K562 (cell line): ENCODE measurements around the gene CROCC2. TPM values are rescaled to one million over a fixed set of nuclear protein-coding genes. Genes with fewer than 3 reads are reported as not detected.

ENCODE experiments used
- BMI1 ChIP-seq: fragments of 150-350 bp; IDR thresholded peaks from 2 replicates; pipeline ENCODE4 v1.6.1; 2014; ENCODE audit warnings: low read length
- BRCA1 ChIP-seq, 2 experiments: fragments of 450-650 bp in 1 of 2; sonication (generic) in 1 of 2; formaldehyde crosslinking in 1 of 2; IDR thresholded peaks; 2 replicates each; pipeline versions ENCODE4 v1.5.0 to v1.6.1; 2017 to 2020; ENCODE audit warnings: mild to moderate bottlenecking in 1 of 2, missing genetic modification reagents in 1 of 2
- E2F3 ChIP-seq: fragments of 250-450 bp; sonication (Bioruptor Pico); IDR thresholded peaks from 2 replicates; pipeline ENCODE4 v1.4.0; 2020; ENCODE audit warnings: mild to moderate bottlenecking
- EP300 ChIP-seq: IDR thresholded peaks from 2 replicates; pipeline ENCODE4 v1.6.1; 2012; ENCODE audit warnings: low read length, improper control_type of control experiment
- KHSRP ChIP-seq: fragments of 450-650 bp; IDR thresholded peaks from 2 replicates; pipeline ENCODE4 v1.6.1; 2017
- PML ChIP-seq: IDR thresholded peaks from 2 replicates; pipeline ENCODE4 v1.6.1; 2012; ENCODE audit warnings: low read length, inconsistent platforms
- PTBP1 ChIP-seq: fragments of 200-400 bp; formaldehyde crosslinking; IDR thresholded peaks from 2 replicates; pipeline ENCODE4 v1.6.1; 2017; ENCODE audit warnings: low read depth, low read length
- SIRT6 ChIP-seq: IDR thresholded peaks from one replicate; pipeline ENCODE4 v1.6.1; 2012; ENCODE audit warnings: low read depth, mild to moderate bottlenecking, control low read depth, inconsistent platforms, low read length, moderate library complexity
- SIX5 ChIP-seq, 2 experiments: IDR thresholded peaks; 2 replicates each; pipeline ENCODE4 v1.6.1; 2011; ENCODE audit warnings: low read length in 2 of 2, borderline replicate concordance in 1 of 2, low read depth in 1 of 2, mild to moderate bottlenecking in 1 of 2, moderate library complexity in 1 of 2; ENCODE audit not compliant: insufficient read depth in 1 of 2
- SRSF3 ChIP-seq: fragments of 200-400 bp; formaldehyde crosslinking; IDR thresholded peaks from 2 replicates; pipeline ENCODE4 v1.6.1; 2016; ENCODE audit warnings: mild to moderate bottlenecking, low read length, moderate library complexity; ENCODE audit not compliant: insufficient read depth
- polyA plus RNA-seq, 8 experiments: library from polyadenylated mRNA; depleted of rRNA in 4 of 8; stranded (reverse) in 5 of 8; unstranded in 3 of 8; fragments of >200 nt; fragmentation: Nextera tagmentation in 2 of 8; fragmentation: Illumina TruSeq in 1 of 8; extraction: Ambion mirVana in 2 of 8; extraction: Trizol in 1 of 8; gene quantifications; 2 replicates each; pipeline versions ENCODE4 v1.2.1 to v1.2.3, GENCODE V29; 2011 to 2014; ENCODE audit warnings: inconsistent platforms in 1 of 8, missing spikeins in 1 of 8
- total RNA-seq, 7 experiments: library from RNA; depleted of rRNA in 6 of 7; stranded (reverse); fragments of >200 nt in 6 of 7; fragmentation: Illumina TruSeq in 2 of 7; extraction: Trizol in 2 of 7; gene quantifications; 2 replicates each; pipeline versions ENCODE4 v1.2.1 to v1.2.3, GENCODE V29; 2011 to 2021; ENCODE audit warnings: low replicate concordance in 1 of 7
- TF ChIP-seq, protein P1 (sequence below), 2 experiments: fragments of 450-650 bp in 1 of 2; sonication (generic) in 1 of 2; formaldehyde crosslinking in 1 of 2; IDR thresholded peaks; 2 replicates each; pipeline versions ENCODE4 v1.7.1 to v1.9.0; 2016 to 2022; ENCODE audit warnings: inconsistent platforms in 1 of 2, mild to moderate bottlenecking in 1 of 2, missing genetic modification reagents in 1 of 2
- TF ChIP-seq, protein P2 (sequence below): fragments of 450-650 bp; IDR thresholded peaks from 2 replicates; pipeline ENCODE4 v1.6.1; 2016; ENCODE audit warnings: missing biosample characterization, missing genetic modification characterization
- TF ChIP-seq, protein P3 (sequence below): sonication (generic); formaldehyde crosslinking; IDR thresholded peaks from 2 replicates; pipeline ENCODE4 v1.9.0; 2022; ENCODE audit warnings: mild to moderate bottlenecking, missing genetic modification reagents

CROCC2 gene
- total and polyA plus RNA-seq, 9 of the 15 experiments (the other 6 are each of a cell fraction or from before 2014, with no cell fraction given), result not detected

DNA sequence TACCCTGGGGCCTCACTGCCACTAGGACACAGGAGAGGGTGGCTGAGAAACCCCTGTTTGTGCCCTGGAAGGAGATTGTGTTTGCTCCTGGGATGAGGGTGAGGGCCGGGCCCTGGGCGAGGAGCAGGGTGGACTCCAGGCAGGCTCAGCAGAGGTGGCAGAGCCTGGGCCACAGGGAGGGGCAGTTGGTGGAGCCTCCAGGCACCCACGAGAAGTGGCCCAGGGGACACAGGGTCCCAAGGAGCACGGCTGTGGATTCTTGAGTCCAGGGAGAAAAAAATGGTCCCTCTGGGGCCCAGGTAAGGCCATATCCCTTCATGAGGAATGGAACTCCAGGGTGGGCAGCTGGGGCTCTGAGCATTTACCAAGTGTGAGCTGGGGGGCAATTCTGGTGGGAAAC is 18.5 kb upstream of the CROCC2 start (continued):
- TF ChIP-seq, protein P1, sequence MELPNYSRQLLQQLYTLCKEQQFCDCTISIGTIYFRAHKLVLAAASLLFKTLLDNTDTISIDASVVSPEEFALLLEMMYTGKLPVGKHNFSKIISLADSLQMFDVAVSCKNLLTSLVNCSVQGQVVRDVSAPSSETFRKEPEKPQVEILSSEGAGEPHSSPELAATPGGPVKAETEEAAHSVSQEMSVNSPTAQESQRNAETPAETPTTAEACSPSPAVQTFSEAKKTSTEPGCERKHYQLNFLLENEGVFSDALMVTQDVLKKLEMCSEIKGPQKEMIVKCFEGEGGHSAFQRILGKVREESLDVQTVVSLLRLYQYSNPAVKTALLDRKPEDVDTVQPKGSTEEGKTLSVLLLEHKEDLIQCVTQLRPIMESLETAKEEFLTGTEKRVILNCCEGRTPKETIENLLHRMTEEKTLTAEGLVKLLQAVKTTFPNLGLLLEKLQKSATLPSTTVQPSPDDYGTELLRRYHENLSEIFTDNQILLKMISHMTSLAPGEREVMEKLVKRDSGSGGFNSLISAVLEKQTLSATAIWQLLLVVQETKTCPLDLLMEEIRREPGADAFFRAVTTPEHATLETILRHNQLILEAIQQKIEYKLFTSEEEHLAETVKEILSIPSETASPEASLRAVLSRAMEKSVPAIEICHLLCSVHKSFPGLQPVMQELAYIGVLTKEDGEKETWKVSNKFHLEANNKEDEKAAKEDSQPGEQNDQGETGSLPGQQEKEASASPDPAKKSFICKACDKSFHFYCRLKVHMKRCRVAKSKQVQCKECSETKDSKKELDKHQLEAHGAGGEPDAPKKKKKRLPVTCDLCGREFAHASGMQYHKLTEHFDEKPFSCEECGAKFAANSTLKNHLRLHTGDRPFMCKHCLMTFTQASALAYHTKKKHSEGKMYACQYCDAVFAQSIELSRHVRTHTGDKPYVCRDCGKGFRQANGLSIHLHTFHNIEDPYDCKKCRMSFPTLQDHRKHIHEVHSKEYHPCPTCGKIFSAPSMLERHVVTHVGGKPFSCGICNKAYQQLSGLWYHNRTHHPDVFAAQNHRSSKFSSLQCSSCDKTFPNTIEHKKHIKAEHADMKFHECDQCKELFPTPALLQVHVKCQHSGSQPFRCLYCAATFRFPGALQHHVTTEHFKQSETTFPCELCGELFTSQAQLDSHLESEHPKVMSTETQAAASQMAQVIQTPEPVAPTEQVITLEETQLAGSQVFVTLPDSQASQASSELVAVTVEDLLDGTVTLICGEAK (IDR thresholded peaks at IDR 0.05), result no peak
- TF ChIP-seq, protein P1 (CRISPR knock-in tag; IDR thresholded peaks at IDR 0.05), result no peak
- TF ChIP-seq SRSF3, result no peak
- no peak for TF ChIP-seq SIRT6
- TF ChIP-seq PTBP1, result no peak
- TF ChIP-seq PML, result no peak
- no peak for TF ChIP-seq KHSRP
- no peak for TF ChIP-seq BMI1
- TF ChIP-seq E2F3 (CRISPR knock-in tag), result no peak
- no peak for TF ChIP-seq SIX5 (IDR thresholded peaks at IDR 0.05; ENCODE audit: borderline replicate concordance in 1 of 2, insufficient read depth in 1 of 2, low read depth in 1 of 2, low read length in 2 of 2)
- TF ChIP-seq BRCA1 (IDR thresholded peaks at IDR 0.05), result no peak
- TF ChIP-seq BRCA1 (CRISPR knock-in tag; IDR thresholded peaks at IDR 0.05), result no peak
- TF ChIP-seq, protein P2, sequence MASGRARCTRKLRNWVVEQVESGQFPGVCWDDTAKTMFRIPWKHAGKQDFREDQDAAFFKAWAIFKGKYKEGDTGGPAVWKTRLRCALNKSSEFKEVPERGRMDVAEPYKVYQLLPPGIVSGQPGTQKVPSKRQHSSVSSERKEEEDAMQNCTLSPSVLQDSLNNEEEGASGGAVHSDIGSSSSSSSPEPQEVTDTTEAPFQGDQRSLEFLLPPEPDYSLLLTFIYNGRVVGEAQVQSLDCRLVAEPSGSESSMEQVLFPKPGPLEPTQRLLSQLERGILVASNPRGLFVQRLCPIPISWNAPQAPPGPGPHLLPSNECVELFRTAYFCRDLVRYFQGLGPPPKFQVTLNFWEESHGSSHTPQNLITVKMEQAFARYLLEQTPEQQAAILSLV (tag), result no peak
- no peak for TF ChIP-seq EP300
- TF ChIP-seq, protein P3, sequence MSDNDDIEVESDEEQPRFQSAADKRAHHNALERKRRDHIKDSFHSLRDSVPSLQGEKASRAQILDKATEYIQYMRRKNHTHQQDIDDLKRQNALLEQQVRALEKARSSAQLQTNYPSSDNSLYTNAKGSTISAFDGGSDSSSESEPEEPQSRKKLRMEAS (CRISPR knock-in tag), result no peak
